Measurements from ENCODE around the gene RAD9B. TPM values are rescaled to one million over a fixed set of nuclear protein-coding genes. Genes with fewer than 3 reads are reported as not detected.

RAD9B gene
- polyA plus RNA-seq, 2 of the 4 experiments (the other 2 are of a cell fraction), result 0.18 to 0.66 TPM

- TF ChIP-seq GATA3 (IDR thresholded peaks at IDR 0.05; ENCODE audit: borderline replicate concordance) (peak; percentile 58), JUN (IDR thresholded peaks at IDR 0.05) (peak; percentile 70 to 71), REST (IDR thresholded peaks at IDR 0.05) (peak; percentile 76), PBX3 (IDR thresholded peaks at IDR 0.05) (0 out of 2 replicates have a peak, but pooled peaks have one; percentile 39), KDM1A (IDR thresholded peaks at IDR 0.05; ENCODE audit: low read depth) (no peak), KDM5A (IDR thresholded peaks at IDR 0.05) (0 out of 2 replicates have a peak, but pooled peaks have one; percentile 20), FOXS1 (CRISPR knock-in tag; IDR thresholded peaks at IDR 0.05) (0 out of 2 replicates have a peak, but pooled peaks have one; percentile 42), RARB (CRISPR knock-in tag; IDR thresholded peaks at IDR 0.05) (no peak)
These were observed 33.7 kb upstream of the RAD9B start, which contains the start of the genes FAM216A and GPN3 (continued) for GRCh38 chr12:110468214-110469048.

GRCh38 chr12:110475426-110475825 lies 26.7 kb upstream of the RAD9B start:
- FAIRE-seq (no peak), ATAC-seq (no peak), DNase-seq (ENCODE audit: low read depth in 1 of 2, low spot score in 1 of 2) (no peak)
- TF ChIP-seq PBX3 (IDR thresholded peaks at IDR 0.05) (no peak), MAX (IDR thresholded peaks at IDR 0.05) (no peak), REST (IDR thresholded peaks at IDR 0.05) (no peak), MAZ (IDR thresholded peaks at IDR 0.05; ENCODE audit: borderline replicate concordance, low read depth, low read length) (no peak), HES2 (IDR thresholded peaks at IDR 0.05) (no peak), EP300 (IDR thresholded peaks at IDR 0.05) (no peak), FOXS1 (CRISPR knock-in tag; IDR thresholded peaks at IDR 0.05) (no peak)
- POLR2A ChIA-PET, result interaction anchor here (0.6 kb wide), 1 partner anchor 457 kb away, joined by 3 read pairs; no protein-coding TSS in a partner anchor
- 92% methylated on average over 7 of the region's 7 CpGs for WGBS (ENCODE audit: missing lambda C conversion rate)
- Histone ChIP-seq H3K4me3 (no peak overlapping the region), H3K4me2 (no peak overlapping the region), H3K4me1 (no peaks in the 10 kb centered on the region), H3K27ac (no peak overlapping the region), H3K9me3 (no peaks in the 10 kb centered on the region)
- CTCF ChIA-PET, result interaction anchor here (0.6 to 0.7 kb wide), 2 partner anchors 58 to 117 kb away, joined by 3 to 6 read pairs; no protein-coding TSS in a partner anchor
